H9 (cell line): Measurements from ENCODE around the gene PTPRH. TPM values are rescaled to one million over a fixed set of nuclear protein-coding genes. Genes with fewer than 3 reads are reported as not detected.

Experiments used
- DNase-seq: peaks from one replicate; pipeline ENCODE4 v3.0.0-alpha.2; 2017
- H2AFZ ChIP-seq: one replicate; pipeline ENCODE4 v1.6.1; 2013; ENCODE audit warnings: mild to moderate bottlenecking, low read length, control low read depth, moderate library complexity
- H2AK5ac ChIP-seq: 2 replicates; pipeline ENCODE4 v1.6.1; 2013; ENCODE audit warnings: low read length, control low read depth, mixed read lengths; ENCODE audit not compliant: insufficient read length
- H2BK120ac ChIP-seq: one replicate; pipeline ENCODE4 v1.6.1; 2013; ENCODE audit warnings: low read depth, mild to moderate bottlenecking, low read length, control low read depth, inconsistent platforms; ENCODE audit not compliant: poor library complexity, severe bottlenecking
- H2BK12ac ChIP-seq: 2 replicates; pipeline ENCODE4 v1.6.1; 2013; ENCODE audit warnings: low read length, control low read depth, mixed read lengths, low read depth; ENCODE audit not compliant: insufficient read length
- H2BK15ac ChIP-seq: 2 replicates; pipeline ENCODE4 v1.6.1; 2013; ENCODE audit warnings: low read depth, low read length, control low read depth
- H2BK20ac ChIP-seq: one replicate; pipeline ENCODE4 v1.6.1; 2013; ENCODE audit warnings: low read depth, mild to moderate bottlenecking, low read length, control low read depth, inconsistent platforms; ENCODE audit not compliant: poor library complexity, severe bottlenecking
- H2BK5ac ChIP-seq: 2 replicates; pipeline ENCODE4 v1.6.1; 2013; ENCODE audit warnings: low read length, control low read depth, mixed read lengths; ENCODE audit not compliant: insufficient read length
- H3K14ac ChIP-seq: 2 replicates; pipeline ENCODE4 v1.6.1; 2013; ENCODE audit warnings: low read length, control low read depth; ENCODE audit not compliant: insufficient read depth
- H3K18ac ChIP-seq: 2 replicates; pipeline ENCODE4 v1.6.1; 2013; ENCODE audit warnings: low read depth, mild to moderate bottlenecking, mixed read lengths, low read length, control low read depth; ENCODE audit not compliant: insufficient read length
- H3K23ac ChIP-seq: 2 replicates; pipeline ENCODE4 v1.6.1; 2013; ENCODE audit warnings: low read length, control low read depth, mixed read lengths, low read depth; ENCODE audit not compliant: insufficient read length
- H3K23me2 ChIP-seq: 2 replicates; pipeline ENCODE4 v1.6.1; 2013; ENCODE audit warnings: low read depth, mild to moderate bottlenecking, mixed read lengths, low read length, control low read depth; ENCODE audit not compliant: insufficient read length, poor library complexity, severe bottlenecking
- H3K27ac ChIP-seq: 2 replicates; pipeline ENCODE4 v1.5.1; 2013; ENCODE audit warnings: low read length, control low read depth, mixed read lengths, low read depth; ENCODE audit not compliant: insufficient read length
- H3K27me3 ChIP-seq: 2 replicates; pipeline ENCODE4 v1.6.1; 2013; ENCODE audit warnings: low read length, control low read depth, inconsistent platforms; ENCODE audit not compliant: insufficient read depth
- H3K4ac ChIP-seq: 2 replicates; pipeline ENCODE4 v1.6.1; 2013; ENCODE audit warnings: low read depth, mild to moderate bottlenecking, control low read depth, inconsistent platforms, low read length, moderate library complexity
- H3K4me1 ChIP-seq: 2 replicates; pipeline ENCODE4 v1.6.1; 2013; ENCODE audit warnings: low read length, control low read depth, inconsistent platforms; ENCODE audit not compliant: insufficient read depth
- H3K4me2 ChIP-seq: 2 replicates; pipeline ENCODE4 v1.6.1; 2013; ENCODE audit warnings: low read length, control low read depth, mixed read lengths; ENCODE audit not compliant: insufficient read length, insufficient read depth
- H3K56ac ChIP-seq: 2 replicates; pipeline ENCODE4 v1.6.1; 2013; ENCODE audit warnings: low read depth, mild to moderate bottlenecking, mixed read lengths, low read length, control low read depth; ENCODE audit not compliant: insufficient read length
- H3K79me1 ChIP-seq: 2 replicates; pipeline ENCODE4 v1.6.1; 2013; ENCODE audit warnings: low read depth, mild to moderate bottlenecking, moderate library complexity, low read length, control low read depth, inconsistent platforms; ENCODE audit not compliant: insufficient read depth, poor library complexity, severe bottlenecking
- H3K79me2 ChIP-seq: 2 replicates; pipeline ENCODE4 v1.6.1; 2013; ENCODE audit warnings: low read length, control low read depth, inconsistent platforms; ENCODE audit not compliant: insufficient read depth
- H3K9ac ChIP-seq: 2 replicates; pipeline ENCODE4 v1.6.1; 2013; ENCODE audit warnings: low read length, control low read depth, mixed read lengths; ENCODE audit not compliant: insufficient read length; ENCODE audit errors: extremely low read depth
- H3K9me3 ChIP-seq: one replicate; pipeline ENCODE4 v1.6.1; 2013; ENCODE audit warnings: low read depth, low read length, inconsistent platforms; ENCODE audit not compliant: control insufficient read depth
- H3T11ph ChIP-seq: one replicate; pipeline ENCODE4 v1.6.1; 2013; ENCODE audit warnings: mild to moderate bottlenecking, low read length, control low read depth, inconsistent platforms
- H4K20me1 ChIP-seq: one replicate; pipeline ENCODE4 v1.6.1; 2013; ENCODE audit not compliant: control insufficient read depth, insufficient read length, insufficient read depth
- H4K5ac ChIP-seq: 2 replicates; pipeline ENCODE4 v1.6.1; 2013; ENCODE audit warnings: low read depth, mild to moderate bottlenecking, mixed read lengths, low read length, control low read depth; ENCODE audit not compliant: insufficient read length
- H4K8ac ChIP-seq: replicated peaks from 2 replicates; pipeline ENCODE4 v1.6.1; 2013; ENCODE audit warnings: low read length, control low read depth, mixed read lengths, low read depth; ENCODE audit not compliant: insufficient read length
- H4K91ac ChIP-seq: 2 replicates; pipeline ENCODE4 v1.6.1; 2013; ENCODE audit warnings: low read depth, mild to moderate bottlenecking, moderate library complexity, mixed read lengths, low read length, control low read depth; ENCODE audit not compliant: insufficient read length
- H3K27ac Mint-ChIP-seq, 3 experiments: 2 replicates in 2 of 3; 3 replicates in 1 of 3; pipeline ENCODE4 v1.8.0; 2020 to 2021; ENCODE audit warnings: mixed read lengths in 3 of 3, mild to moderate bottlenecking in 1 of 3, moderate library complexity in 1 of 3
- H3K27me3 Mint-ChIP-seq: 2 replicates; pipeline ENCODE4 v1.8.0; 2021; ENCODE audit warnings: low read depth, mild to moderate bottlenecking, moderate library complexity, mixed read lengths
- H3K36me3 Mint-ChIP-seq, 3 experiments: 2 replicates in 2 of 3; 3 replicates in 1 of 3; pipeline ENCODE4 v1.8.0; 2020 to 2021; ENCODE audit warnings: low read depth in 3 of 3, mixed read lengths in 3 of 3; ENCODE audit not compliant: insufficient read depth in 1 of 3
- H3K4me1 Mint-ChIP-seq, 2 experiments: 2 replicates each; pipeline ENCODE4 v1.8.0; 2020; ENCODE audit warnings: mixed read lengths in 2 of 2
- H3K4me3 Mint-ChIP-seq, 2 experiments: 2 replicates in 1 of 2; 3 replicates in 1 of 2; pipeline ENCODE4 v1.8.0; 2020 to 2021; ENCODE audit warnings: mild to moderate bottlenecking in 2 of 2, mixed read lengths in 2 of 2, moderate library complexity in 1 of 2
- H3K9me3 Mint-ChIP-seq, 2 experiments: 2 replicates in 1 of 2; 3 replicates in 1 of 2; pipeline ENCODE4 v1.8.0; 2020; ENCODE audit warnings: mild to moderate bottlenecking in 2 of 2, mixed read lengths in 2 of 2, moderate library complexity in 1 of 2
- CTCF ChIP-seq: fragments of 200-600 bp; sonication (generic); conservative IDR thresholded peaks from 3 replicates; pipeline ENCODE4 v1.8.0; 2021; ENCODE audit warnings: antibody characterized with exemption, mild to moderate bottlenecking
- WGBS: extraction: QIAGEN DNeasy Blood & Tissue Kit; methylation state at CpG from one replicate; pipeline ENCODE4 v1.1.7; 2013; ENCODE audit warnings: missing lambda C conversion rate, low lambda C conversion rate, mixed read lengths; ENCODE audit not compliant: insufficient read length; ENCODE audit errors: extremely low coverage; 5-methylcytosine and 5-hydroxymethylcytosine counted together
- total RNA-seq: library from RNA; stranded (reverse); gene quantifications from 2 replicates; pipeline ENCODE4 v1.2.1, GENCODE V29; 2021

PTPRH gene
- total RNA-seq, 1 experiment from 2014 or later: 0.24 TPM

GRCh38 chr19:55246462-55247451 is 37.5 kb upstream of the PTPRH start:
- Mint-ChIP-seq H3K4me3 (no peak overlapping the region), H3K27ac (peak overlapping the region in 2 of 3 experiments; percentile 23 to 70; a peak in 1 of 7 replicates), H3K4me1 (peaks cover 0 to 3% of the 10 kb centered on the region in 2 experiments; a peak in 1 of 4 replicates), H3K9me3 (no peaks in the 10 kb centered on the region), H3K36me3 (peaks cover 10 to 44% (median 40%) of the 10 kb centered on the region in 3 experiments; a peak in 6 of 7 replicates), H3K27me3 (no peaks in the 10 kb centered on the region; the same call in 1 of the 2 replicates)
- Histone ChIP-seq H3K4me2 (no peak overlapping the region), H4K8ac (no peak overlapping the region), H3K27ac (no peak overlapping the region), H2AFZ (no peak overlapping the region), H2BK120ac (no peak overlapping the region), H2BK12ac (no peak overlapping the region), H3K56ac (no peak overlapping the region), H3K9ac (no peak overlapping the region), H4K20me1 (no peaks in the 10 kb centered on the region), H3K23me2 (no peaks in the 10 kb centered on the region), H2BK20ac (no peak overlapping the region), H2AK5ac (no peak overlapping the region), H4K5ac (no peak overlapping the region), H3K23ac (no peak overlapping the region), H3K79me2 (peaks cover 10% of the 10 kb centered on the region; the same call in 1 of the 2 replicates), H3K4ac (no peak overlapping the region), H3K18ac (no peak overlapping the region), H3K14ac (no peak overlapping the region), H4K91ac (no peak overlapping the region), H3K4me1 (no peaks in the 10 kb centered on the region), H2BK15ac (no peak overlapping the region), H3K9me3 (no peaks in the 10 kb centered on the region), H3K79me1 (no peaks in the 10 kb centered on the region), H3K27me3 (no peaks in the 10 kb centered on the region), H2BK5ac (no peak overlapping the region), H3T11ph (no peak overlapping the region)
- WGBS: no CpG with 5 or more reads among the region's 40 CpGs
- DNase-seq: no peak
- TF ChIP-seq CTCF: no peak
